K562 (cell line): Measurements from ENCODE around the gene PARK7. TPM values are rescaled to one million over a fixed set of nuclear protein-coding genes. Genes with fewer than 3 reads are reported as not detected.
A peak's percentile ranks its signal among the peaks of the same experiment; 100 is the strongest.

Experiments
- ATAC-seq: fragments of 200-7000 bp; cut with Tn5 transposase; 3 replicates; pipeline ENCODE4 v1.9.1; 2020; ENCODE audit warnings: moderate library complexity
- BruUV-seq: library from RNA; stranded (reverse); fragments of 400-500 nt; replicated peaks from 2 replicates; lab custom pipeline; 2021; lab: Mats Ljungman, UMichigan
- CTCF ChIA-PET: fragments of 300-600 bp; formaldehyde crosslinking; extraction: SDS; loops from one replicate; lab custom pipeline; 2021; ENCODE audit warnings: low intra/inter-chr PET ratio; lab: Yijun Ruan, JAX
- POLR2A ChIA-PET: fragments of 300-600, 350-650 bp; sonication (Branson Sonifier 250); formaldehyde crosslinking; extraction: SDS; loops from one replicate; lab custom pipeline; 2021; ENCODE audit warnings: antibody characterized with exemption, inconsistent platforms; lab: Yijun Ruan, JAX
- DNase-seq, 4 experiments: peaks; one replicate each; pipeline versions ENCODE4 v3.0.0 to v3.0.0-alpha.2; 2011 to 2018; ENCODE audit warnings: low spot score in 3 of 4, mixed read lengths in 3 of 4; ENCODE audit errors: extremely low read depth in 1 of 4
- FAIRE-seq: peaks from 2 replicates; lab custom pipeline; 2011; peaks lifted over from hg19 to GRCh38; lab: Jason Lieb, UNC
- H2AFZ ChIP-seq: 2 replicates; pipeline ENCODE4 v1.6.0; 2011; ENCODE audit warnings: low read depth, low read length, control low read depth, inconsistent platforms
- H3K27ac ChIP-seq: fragments of 200-600 bp; 3 replicates; pipeline ENCODE4 v1.8.0; 2011; ENCODE audit warnings: low read depth, mild to moderate bottlenecking, control low read depth, inconsistent platforms, low read length, moderate library complexity, mixed read lengths; ENCODE audit errors: extremely low read depth
- H3K27me3 ChIP-seq, 2 experiments: fragments of 300-600 bp in 1 of 2; 2 replicates in 1 of 2; 3 replicates in 1 of 2; pipeline versions ENCODE4 v1.6.0 to v1.8.0; 2011; ENCODE audit warnings: inconsistent platforms in 2 of 2, low read length in 2 of 2, mild to moderate bottlenecking in 1 of 2, mixed read lengths in 1 of 2, moderate library complexity in 1 of 2; ENCODE audit not compliant: control insufficient read depth in 2 of 2, insufficient read depth in 2 of 2
- H3K36me3 ChIP-seq: fragments of 300-600 bp; 3 replicates; pipeline ENCODE4 v1.8.0; 2011; ENCODE audit warnings: mild to moderate bottlenecking, low read length, inconsistent platforms; ENCODE audit not compliant: control insufficient read depth, insufficient read depth
- H3K4me1 ChIP-seq, 2 experiments: fragments of 200-600 bp in 1 of 2; replicated peaks in 1 of 2; 2 replicates in 1 of 2; 3 replicates in 1 of 2; pipeline versions ENCODE4 v1.5.1 to v1.8.0; 2011; ENCODE audit warnings: inconsistent platforms in 2 of 2, low read length in 2 of 2, mild to moderate bottlenecking in 1 of 2, mixed read lengths in 1 of 2, moderate library complexity in 1 of 2; ENCODE audit not compliant: control insufficient read depth in 2 of 2, insufficient read depth in 2 of 2
- H3K4me2 ChIP-seq: 2 replicates; pipeline ENCODE4 v1.6.1; 2011; ENCODE audit warnings: low read length, control low read depth, inconsistent platforms, mixed read lengths; ENCODE audit not compliant: insufficient read depth
- H3K4me3 ChIP-seq: fragments of 200-600 bp; sonication (generic), shearing (Covaris generic); 2 replicates; pipeline ENCODE4 v1.5.1; 2016; ENCODE audit warnings: control low read depth, inconsistent platforms
- H3K79me2 ChIP-seq: fragments of 200-600 bp; 3 replicates; pipeline ENCODE4 v1.8.0; 2011; ENCODE audit warnings: low read length, inconsistent platforms; ENCODE audit not compliant: control insufficient read depth, insufficient read depth
- H3K9ac ChIP-seq, 2 experiments: 2 replicates each; pipeline versions ENCODE4 v1.6.0 to v1.6.1; 2011; ENCODE audit warnings: low read depth in 2 of 2, low read length in 2 of 2, control low read depth in 1 of 2, inconsistent platforms in 1 of 2, mild to moderate bottlenecking in 1 of 2, mixed read lengths in 1 of 2; ENCODE audit not compliant: insufficient read depth in 1 of 2
- H3K9me1 ChIP-seq: one replicate; pipeline ENCODE4 v1.6.0; 2011; ENCODE audit warnings: inconsistent platforms, mild to moderate bottlenecking, low read length, moderate library complexity; ENCODE audit not compliant: control insufficient read depth, insufficient read depth
- H3K9me3 ChIP-seq: replicated peaks from 2 replicates; pipeline ENCODE4 v1.5.1; 2011; ENCODE audit warnings: low read depth, low read length, inconsistent platforms; ENCODE audit not compliant: control insufficient read depth, insufficient read depth
- H4K20me1 ChIP-seq: replicated peaks from 2 replicates; pipeline ENCODE4 v1.6.1; 2011; ENCODE audit warnings: low read length, inconsistent platforms, mixed read lengths; ENCODE audit not compliant: control insufficient read depth, insufficient read depth
- ARID1B ChIP-seq: fragments of 450-650 bp; IDR thresholded peaks from 2 replicates; pipeline ENCODE4 v1.6.1; 2016; ENCODE audit warnings: antibody characterized with exemption, mild to moderate bottlenecking, inconsistent platforms
- EGR1 ChIP-seq: fragments of 450-650 bp; conservative IDR thresholded peaks from 2 replicates; pipeline ENCODE4 v1.6.1; 2017; ENCODE audit warnings: mild to moderate bottlenecking
- POLR2G ChIP-seq: fragments of 200-400 bp; formaldehyde crosslinking; IDR thresholded peaks from 2 replicates; pipeline ENCODE4 v1.6.1; 2017; ENCODE audit warnings: low read depth, mild to moderate bottlenecking, antibody characterized with exemption, low read length, moderate library complexity
- TBL1XR1 ChIP-seq, 2 experiments: IDR thresholded peaks; 2 replicates each; pipeline ENCODE4 v1.6.1; 2012; ENCODE audit warnings: improper control_type of control experiment in 2 of 2, low read length in 2 of 2, mild to moderate bottlenecking in 1 of 2
- WHSC1 ChIP-seq: IDR thresholded peaks from one replicate; pipeline ENCODE4 v1.6.1; 2012; ENCODE audit warnings: low read length, control low read depth, inconsistent platforms
- ZKSCAN3 ChIP-seq: fragments of 250-450 bp; sonication (Bioruptor Pico); IDR thresholded peaks from 2 replicates; pipeline ENCODE4 v1.4.0; 2020
- WGBS: fragments of 100-300 bp; shearing (Covaris generic); methylation state at CpG from one replicate; pipeline ENCODE4 v1.1.6; 2016; ENCODE audit warnings: low coverage, mixed read lengths; ENCODE audit not compliant: insufficient coverage; ENCODE audit errors: missing lambda C conversion rate; 5-methylcytosine and 5-hydroxymethylcytosine counted together
- in situ Hi-C: fragments of 300-500 bp; cut with MboI; formaldehyde crosslinking; loops from 4 replicates; pipeline ENCODE4 v1.15.0; 2018; ENCODE audit warnings: inconsistent platforms, mixed read lengths
- intact Hi-C: fragments of 100-400 bp; cut with micrococcal nuclease; formaldehyde crosslinking; loops from 2 replicates; pipeline ENCODE4 v1.14.2; 2022
- polyA plus RNA-seq, 8 experiments: library from polyadenylated mRNA; depleted of rRNA in 4 of 8; stranded (reverse) in 5 of 8; unstranded in 3 of 8; fragments of >200 nt; fragmentation: Nextera tagmentation in 2 of 8; fragmentation: Illumina TruSeq in 1 of 8; extraction: Ambion mirVana in 2 of 8; extraction: Trizol in 1 of 8; gene quantifications; 2 replicates each; pipeline versions ENCODE4 v1.2.1 to v1.2.3, GENCODE V29; 2011 to 2014; ENCODE audit warnings: inconsistent platforms in 1 of 8, missing spikeins in 1 of 8
- total RNA-seq, 7 experiments: library from RNA; depleted of rRNA in 6 of 7; stranded (reverse); fragments of >200 nt in 6 of 7; fragmentation: Illumina TruSeq in 2 of 7; extraction: Trizol in 2 of 7; gene quantifications; 2 replicates each; pipeline versions ENCODE4 v1.2.1 to v1.2.3, GENCODE V29; 2011 to 2021; ENCODE audit warnings: low replicate concordance in 1 of 7
- TF ChIP-seq, protein P1 (sequence below): IDR thresholded peaks from 3 replicates; pipeline ENCODE4 v1.6.1; 2011; ENCODE audit warnings: borderline replicate concordance, mild to moderate bottlenecking; ENCODE audit not compliant: insufficient read length, insufficient read depth
- TF ChIP-seq, protein P2 (sequence below): sonication (generic); formaldehyde crosslinking; IDR thresholded peaks from 2 replicates; pipeline ENCODE4 v1.8.0; 2023; ENCODE audit warnings: mild to moderate bottlenecking, missing genetic modification reagents
- TF ChIP-seq, protein P3 (sequence below): fragments of 450-650 bp; formaldehyde crosslinking; IDR thresholded peaks from 2 replicates; pipeline ENCODE4 v1.4.0; 2020; ENCODE audit warnings: mild to moderate bottlenecking, moderate library complexity
- TF ChIP-seq, protein P4 (sequence below): IDR thresholded peaks from 2 replicates; pipeline ENCODE4 v1.6.1; 2011; ENCODE audit not compliant: insufficient read length; ENCODE audit errors: extremely low read depth
- TF ChIP-seq, protein P5 (sequence below), 2 experiments: fragments of 450-650 bp; IDR thresholded peaks; 2 replicates each; pipeline ENCODE4 v1.6.1; 2016

Gene PARK7
- total and polyA plus RNA-seq, 9 of the 15 experiments (the other 6 are each of a cell fraction or from before 2014, with no cell fraction given), result 374 to 1,298 (median 484) TPM

DNA sequence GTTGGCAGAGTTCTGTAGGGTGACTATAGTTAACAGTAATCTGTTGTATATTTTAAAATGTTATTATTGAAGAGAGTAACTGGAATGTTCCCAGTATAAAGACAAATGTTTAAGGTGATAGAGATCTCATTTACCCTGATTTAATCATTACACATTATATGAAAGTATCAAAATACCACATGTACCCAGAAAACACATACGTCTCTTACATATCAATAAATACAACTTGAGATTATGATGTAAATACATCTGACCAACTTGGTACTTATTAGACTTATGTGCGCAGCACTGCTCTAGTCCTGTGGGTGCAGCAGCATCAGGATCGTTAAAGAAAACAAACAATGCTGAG is 670 bp upstream of the PARK7 start (continued):
- TF ChIP-seq POLR2G (no peak), WHSC1 (no peak)

DNA sequence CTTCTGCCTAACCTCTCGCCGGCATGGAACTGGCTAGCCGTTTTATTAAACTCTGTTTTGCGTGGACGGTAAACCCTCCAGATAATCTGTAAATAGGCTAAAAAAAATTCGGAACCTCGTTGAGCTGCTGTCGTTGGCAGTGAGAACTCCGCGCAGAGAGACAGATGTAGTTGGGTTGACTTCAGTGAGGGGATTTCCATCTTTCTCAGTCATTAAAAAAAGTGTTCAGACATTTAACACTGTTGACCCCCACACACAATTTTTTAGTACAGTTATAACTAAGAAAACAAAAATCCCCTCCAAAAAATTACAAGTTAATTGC is 464 bp downstream of the PARK7 start:
- peaks cover 14 to 15% of the 10 kb centered on the region in 2 experiments; a peak in 2 of 5 replicates for H3K4me1 ChIP-seq
- FAIRE-seq (peak; percentile 37), DNase-seq (no peak), ATAC-seq (peak; percentile 2)
- H3K4me2 ChIP-seq, result peak overlapping the region; percentile 89
- CTCF ChIA-PET, result no interaction called here
- H3K4me3 ChIP-seq, result peak overlapping the region; percentile 72
- peak overlapping the region; percentile 92 for H3K9ac ChIP-seq
- under 1% methylated on average over 10 of the region's 10 CpGs for WGBS
- intact Hi-C loops (no loop called here), in situ Hi-C loops (no loop called here)
- H3K9me3 ChIP-seq, result no peaks in the 10 kb centered on the region
- no peaks in the 10 kb centered on the region for H4K20me1 ChIP-seq
- H3K36me3 ChIP-seq, result peaks cover 45% of the 10 kb centered on the region
- H3K9me1 ChIP-seq, result no peaks in the 10 kb centered on the region
- H3K79me2 ChIP-seq, result peaks cover 64% of the 10 kb centered on the region
- no peaks in the 10 kb centered on the region for H3K27me3 ChIP-seq
- POLR2A ChIA-PET, result interaction anchor here (0.5 to 1.2 kb wide), 7 partner anchors 11 to 859 kb away, joined by 3 to 6 read pairs (median 4); partner anchors contain the start of gene TNFRSF9
- no TSS peak for BruUV-seq
- H3K27ac ChIP-seq, result peak overlapping the region; percentile 82
- H2AFZ ChIP-seq, result peak overlapping the region; percentile 82
- TF ChIP-seq, protein P1, sequence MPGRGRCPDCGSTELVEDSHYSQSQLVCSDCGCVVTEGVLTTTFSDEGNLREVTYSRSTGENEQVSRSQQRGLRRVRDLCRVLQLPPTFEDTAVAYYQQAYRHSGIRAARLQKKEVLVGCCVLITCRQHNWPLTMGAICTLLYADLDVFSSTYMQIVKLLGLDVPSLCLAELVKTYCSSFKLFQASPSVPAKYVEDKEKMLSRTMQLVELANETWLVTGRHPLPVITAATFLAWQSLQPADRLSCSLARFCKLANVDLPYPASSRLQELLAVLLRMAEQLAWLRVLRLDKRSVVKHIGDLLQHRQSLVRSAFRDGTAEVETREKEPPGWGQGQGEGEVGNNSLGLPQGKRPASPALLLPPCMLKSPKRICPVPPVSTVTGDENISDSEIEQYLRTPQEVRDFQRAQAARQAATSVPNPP, result no peak
- TF ChIP-seq TBL1XR1 (IDR thresholded peaks at IDR 0.05; ENCODE audit: low read length in 2 of 2) (no peak), EGR1 (no peak), ARID1B (no peak), ZKSCAN3 (no peak)
- TF ChIP-seq, protein P2, sequence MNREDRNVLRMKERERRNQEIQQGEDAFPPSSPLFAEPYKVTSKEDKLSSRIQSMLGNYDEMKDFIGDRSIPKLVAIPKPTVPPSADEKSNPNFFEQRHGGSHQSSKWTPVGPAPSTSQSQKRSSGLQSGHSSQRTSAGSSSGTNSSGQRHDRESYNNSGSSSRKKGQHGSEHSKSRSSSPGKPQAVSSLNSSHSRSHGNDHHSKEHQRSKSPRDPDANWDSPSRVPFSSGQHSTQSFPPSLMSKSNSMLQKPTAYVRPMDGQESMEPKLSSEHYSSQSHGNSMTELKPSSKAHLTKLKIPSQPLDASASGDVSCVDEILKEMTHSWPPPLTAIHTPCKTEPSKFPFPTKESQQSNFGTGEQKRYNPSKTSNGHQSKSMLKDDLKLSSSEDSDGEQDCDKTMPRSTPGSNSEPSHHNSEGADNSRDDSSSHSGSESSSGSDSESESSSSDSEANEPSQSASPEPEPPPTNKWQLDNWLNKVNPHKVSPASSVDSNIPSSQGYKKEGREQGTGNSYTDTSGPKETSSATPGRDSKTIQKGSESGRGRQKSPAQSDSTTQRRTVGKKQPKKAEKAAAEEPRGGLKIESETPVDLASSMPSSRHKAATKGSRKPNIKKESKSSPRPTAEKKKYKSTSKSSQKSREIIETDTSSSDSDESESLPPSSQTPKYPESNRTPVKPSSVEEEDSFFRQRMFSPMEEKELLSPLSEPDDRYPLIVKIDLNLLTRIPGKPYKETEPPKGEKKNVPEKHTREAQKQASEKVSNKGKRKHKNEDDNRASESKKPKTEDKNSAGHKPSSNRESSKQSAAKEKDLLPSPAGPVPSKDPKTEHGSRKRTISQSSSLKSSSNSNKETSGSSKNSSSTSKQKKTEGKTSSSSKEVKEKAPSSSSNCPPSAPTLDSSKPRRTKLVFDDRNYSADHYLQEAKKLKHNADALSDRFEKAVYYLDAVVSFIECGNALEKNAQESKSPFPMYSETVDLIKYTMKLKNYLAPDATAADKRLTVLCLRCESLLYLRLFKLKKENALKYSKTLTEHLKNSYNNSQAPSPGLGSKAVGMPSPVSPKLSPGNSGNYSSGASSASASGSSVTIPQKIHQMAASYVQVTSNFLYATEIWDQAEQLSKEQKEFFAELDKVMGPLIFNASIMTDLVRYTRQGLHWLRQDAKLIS (CRISPR knock-in tag), result 0 out of 2 replicates have a peak, but pooled peaks have one; percentile 15
- TF ChIP-seq, protein P3, sequence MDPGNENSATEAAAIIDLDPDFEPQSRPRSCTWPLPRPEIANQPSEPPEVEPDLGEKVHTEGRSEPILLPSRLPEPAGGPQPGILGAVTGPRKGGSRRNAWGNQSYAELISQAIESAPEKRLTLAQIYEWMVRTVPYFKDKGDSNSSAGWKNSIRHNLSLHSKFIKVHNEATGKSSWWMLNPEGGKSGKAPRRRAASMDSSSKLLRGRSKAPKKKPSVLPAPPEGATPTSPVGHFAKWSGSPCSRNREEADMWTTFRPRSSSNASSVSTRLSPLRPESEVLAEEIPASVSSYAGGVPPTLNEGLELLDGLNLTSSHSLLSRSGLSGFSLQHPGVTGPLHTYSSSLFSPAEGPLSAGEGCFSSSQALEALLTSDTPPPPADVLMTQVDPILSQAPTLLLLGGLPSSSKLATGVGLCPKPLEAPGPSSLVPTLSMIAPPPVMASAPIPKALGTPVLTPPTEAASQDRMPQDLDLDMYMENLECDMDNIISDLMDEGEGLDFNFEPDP (CRISPR knock-in tag), result no peak
- TF ChIP-seq, protein P4, sequence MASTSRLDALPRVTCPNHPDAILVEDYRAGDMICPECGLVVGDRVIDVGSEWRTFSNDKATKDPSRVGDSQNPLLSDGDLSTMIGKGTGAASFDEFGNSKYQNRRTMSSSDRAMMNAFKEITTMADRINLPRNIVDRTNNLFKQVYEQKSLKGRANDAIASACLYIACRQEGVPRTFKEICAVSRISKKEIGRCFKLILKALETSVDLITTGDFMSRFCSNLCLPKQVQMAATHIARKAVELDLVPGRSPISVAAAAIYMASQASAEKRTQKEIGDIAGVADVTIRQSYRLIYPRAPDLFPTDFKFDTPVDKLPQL, result no peak
- TF ChIP-seq, protein P5, sequence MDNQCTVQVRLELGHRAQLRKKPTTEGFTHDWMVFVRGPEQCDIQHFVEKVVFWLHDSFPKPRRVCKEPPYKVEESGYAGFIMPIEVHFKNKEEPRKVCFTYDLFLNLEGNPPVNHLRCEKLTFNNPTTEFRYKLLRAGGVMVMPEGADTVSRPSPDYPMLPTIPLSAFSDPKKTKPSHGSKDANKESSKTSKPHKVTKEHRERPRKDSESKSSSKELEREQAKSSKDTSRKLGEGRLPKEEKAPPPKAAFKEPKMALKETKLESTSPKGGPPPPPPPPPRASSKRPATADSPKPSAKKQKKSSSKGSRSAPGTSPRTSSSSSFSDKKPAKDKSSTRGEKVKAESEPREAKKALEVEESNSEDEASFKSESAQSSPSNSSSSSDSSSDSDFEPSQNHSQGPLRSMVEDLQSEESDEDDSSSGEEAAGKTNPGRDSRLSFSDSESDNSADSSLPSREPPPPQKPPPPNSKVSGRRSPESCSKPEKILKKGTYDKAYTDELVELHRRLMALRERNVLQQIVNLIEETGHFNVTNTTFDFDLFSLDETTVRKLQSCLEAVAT (IDR thresholded peaks at IDR 0.05), result no peak
